ENCODE results near the gene CHAT.

The CHAT gene

GRCh38 chr10:49634069-49634660 is 20.3 kb downstream of the CHAT start:
- TF ChIP-seq, protein P1, sequence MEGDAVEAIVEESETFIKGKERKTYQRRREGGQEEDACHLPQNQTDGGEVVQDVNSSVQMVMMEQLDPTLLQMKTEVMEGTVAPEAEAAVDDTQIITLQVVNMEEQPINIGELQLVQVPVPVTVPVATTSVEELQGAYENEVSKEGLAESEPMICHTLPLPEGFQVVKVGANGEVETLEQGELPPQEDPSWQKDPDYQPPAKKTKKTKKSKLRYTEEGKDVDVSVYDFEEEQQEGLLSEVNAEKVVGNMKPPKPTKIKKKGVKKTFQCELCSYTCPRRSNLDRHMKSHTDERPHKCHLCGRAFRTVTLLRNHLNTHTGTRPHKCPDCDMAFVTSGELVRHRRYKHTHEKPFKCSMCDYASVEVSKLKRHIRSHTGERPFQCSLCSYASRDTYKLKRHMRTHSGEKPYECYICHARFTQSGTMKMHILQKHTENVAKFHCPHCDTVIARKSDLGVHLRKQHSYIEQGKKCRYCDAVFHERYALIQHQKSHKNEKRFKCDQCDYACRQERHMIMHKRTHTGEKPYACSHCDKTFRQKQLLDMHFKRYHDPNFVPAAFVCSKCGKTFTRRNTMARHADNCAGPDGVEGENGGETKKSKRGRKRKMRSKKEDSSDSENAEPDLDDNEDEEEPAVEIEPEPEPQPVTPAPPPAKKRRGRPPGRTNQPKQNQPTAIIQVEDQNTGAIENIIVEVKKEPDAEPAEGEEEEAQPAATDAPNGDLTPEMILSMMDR (IDR thresholded peaks at IDR 0.05; ENCODE audit: insufficient read depth, low read length) = no peak
- no peak overlapping the region for H3K27ac ChIP-seq (replicated peaks)
- H3K27me3 ChIP-seq (ENCODE audit: insufficient read depth, poor library complexity, severe bottlenecking) = peaks cover 2% of the 10 kb centered on the region
- no peak overlapping the region for H3K4me3 ChIP-seq (replicated peaks; ENCODE audit: insufficient read depth, low read length)
- no peak for DNase-seq (ENCODE audit: low read depth in 1 of 2, low spot score in 1 of 2)

- TF ChIP-seq POLR2AphosphoS5 (IDR thresholded peaks at IDR 0.05; ENCODE audit: low read depth) = no peak
- TF ChIP-seq, protein P1 (IDR thresholded peaks at IDR 0.05; ENCODE audit: insufficient read depth, low read length) = no peak
- no peak for TF ChIP-seq REST (IDR thresholded peaks at IDR 0.05; ENCODE audit: insufficient replicate concordance, low read depth)
- TF ChIP-seq GABPA (IDR thresholded peaks at IDR 0.05; ENCODE audit: low read depth) = no peak
- TF ChIP-seq SPI1 (IDR thresholded peaks at IDR 0.05; ENCODE audit: borderline replicate concordance, low read depth) = no peak
- no peak overlapping the region for H3K27ac ChIP-seq (replicated peaks)
- no peak for DNase-seq (ENCODE audit: low read depth in 1 of 2, low spot score in 1 of 2)
- H3K27me3 ChIP-seq (ENCODE audit: insufficient read depth, poor library complexity, severe bottlenecking) = no peaks in the 10 kb centered on the region
- no peak overlapping the region for H3K4me3 ChIP-seq (replicated peaks; ENCODE audit: insufficient read depth, low read length)
Observed at GRCh38 chr10:49642311-49642710, 28.5 kb downstream of the CHAT start.

GRCh38 chr10:49643241-49644034 is 29.6 kb downstream of the CHAT start:
- no peak for TF ChIP-seq SPI1 (IDR thresholded peaks at IDR 0.05; ENCODE audit: borderline replicate concordance, low read depth)
- no peak for TF ChIP-seq REST (IDR thresholded peaks at IDR 0.05; ENCODE audit: insufficient replicate concordance, low read depth)
- TF ChIP-seq POLR2AphosphoS5 (IDR thresholded peaks at IDR 0.05; ENCODE audit: low read depth) = no peak
- TF ChIP-seq GABPA (IDR thresholded peaks at IDR 0.05; ENCODE audit: low read depth) = no peak
- TF ChIP-seq, protein P1 (IDR thresholded peaks at IDR 0.05; ENCODE audit: insufficient read depth, low read length) = no peak
- H3K27ac ChIP-seq (replicated peaks) = no peak overlapping the region
- no peak for DNase-seq (ENCODE audit: low read depth in 1 of 2, low spot score in 1 of 2)
- no peak overlapping the region for H3K4me3 ChIP-seq (replicated peaks; ENCODE audit: insufficient read depth, low read length)
- H3K27me3 ChIP-seq (ENCODE audit: insufficient read depth, poor library complexity, severe bottlenecking) = no peaks in the 10 kb centered on the region

All from HL-60 (cell line).